HG03064 (cell line): ENCODE measurements around the gene WASF2.
"Not testable (repeated sequence)": the region's sequence is repeated elsewhere in the genome, so short reads cannot be mapped to it uniquely, and the experiment has no call there.

ENCODE experiments used
- ATAC-seq: cut with Tn5 transposase; IDR thresholded peaks from one replicate; pipeline ENCODE4 v1.9.1; 2021; ENCODE audit warnings: low read depth; ENCODE audit not compliant: unreplicated experiment

WASF2 gene

DNA sequence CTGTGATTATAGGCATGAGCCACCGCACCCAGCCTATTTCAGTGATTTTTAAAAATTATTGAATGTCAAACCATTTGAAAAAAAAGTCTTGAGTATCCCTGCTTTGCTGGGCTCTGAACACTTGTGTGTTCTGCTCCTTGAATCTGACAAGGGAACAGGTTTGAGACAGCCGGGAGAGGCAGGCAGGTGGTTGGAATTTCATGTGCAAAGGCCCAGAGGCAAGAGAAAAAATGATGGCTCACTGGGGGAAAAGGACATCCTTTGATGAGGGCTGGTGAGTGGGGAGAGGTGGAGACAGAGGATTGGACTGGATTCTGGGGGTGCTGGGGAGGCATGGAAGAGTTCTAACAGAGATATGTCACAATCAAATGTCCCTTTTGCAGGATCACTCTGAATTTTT lies 13.1 kb upstream of the WASF2 start:
- ATAC-seq, result no peak

GRCh38 chr1:27501159-27501558 lies 11.2 kb upstream of the WASF2 start:
- ATAC-seq, result not testable (repeated sequence)

DNA sequence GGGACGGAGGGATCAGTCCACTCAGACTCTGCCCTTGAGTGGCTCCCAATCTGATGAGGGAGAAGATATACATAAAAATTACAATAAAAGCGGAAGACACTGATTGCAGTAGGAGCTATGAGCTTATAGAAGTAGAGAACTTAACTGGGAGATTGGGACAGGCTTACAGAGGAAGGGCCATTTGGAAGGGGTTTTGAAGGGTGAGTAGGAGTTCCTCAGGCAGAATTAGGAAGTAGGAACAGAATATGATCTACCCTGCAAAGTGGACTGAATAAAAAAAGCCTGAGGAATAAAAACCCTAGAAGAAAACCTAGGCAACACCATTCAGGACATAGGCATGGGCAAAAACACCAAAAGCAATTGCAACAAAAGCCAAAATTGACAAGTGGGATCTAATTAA lies 9.2 kb upstream of the WASF2 start:
- ATAC-seq, result no peak

DNA sequence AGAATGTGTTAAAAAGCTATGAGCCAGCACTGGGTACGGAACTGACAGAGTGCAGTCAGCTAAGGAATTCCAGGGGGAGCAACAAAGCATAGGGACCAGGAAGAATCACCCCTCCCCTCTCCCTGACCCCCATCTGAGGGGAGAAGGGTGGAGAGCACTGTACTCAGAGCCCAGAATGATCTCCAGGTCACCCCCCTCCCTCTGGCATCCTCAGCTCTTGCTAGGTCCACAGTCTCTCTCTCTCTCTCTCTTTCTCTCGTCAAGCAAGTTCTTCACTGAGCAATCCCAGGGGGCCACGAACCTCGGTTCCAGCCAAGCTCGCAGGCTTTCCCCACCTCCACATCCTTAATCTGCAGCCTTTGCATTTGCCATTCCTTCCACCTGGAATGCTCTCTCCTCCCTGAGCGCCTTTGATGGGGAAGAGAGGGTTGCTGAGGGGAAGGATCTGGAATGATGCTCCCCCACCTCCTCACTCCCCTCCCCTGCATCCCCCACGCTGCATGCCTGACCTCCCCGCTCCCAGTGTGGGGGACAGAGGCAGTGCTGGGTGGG lies 6.7 kb upstream of the WASF2 start:
- no peak for ATAC-seq

DNA sequence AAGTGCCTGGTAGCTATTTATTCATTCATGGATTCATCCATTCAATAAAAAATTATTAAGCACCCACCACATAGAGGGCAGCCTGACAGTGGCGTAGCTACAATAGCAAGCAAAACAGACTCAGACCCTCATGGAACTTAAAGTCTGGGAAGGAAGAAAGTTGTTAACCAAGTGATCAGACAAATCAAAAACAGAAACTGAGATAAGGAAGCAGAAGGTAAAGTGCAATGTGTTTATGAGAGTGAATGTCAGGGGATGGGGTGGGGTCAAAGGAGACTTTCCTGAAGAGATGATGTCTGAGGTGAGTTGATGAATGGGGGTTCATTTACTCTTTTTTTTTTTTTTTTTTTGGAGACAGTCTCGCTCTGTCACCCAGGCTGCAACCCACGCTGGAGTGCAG lies 2.8 kb upstream of the WASF2 start:
- ATAC-seq, result no peak

- no peak for ATAC-seq
These were observed 2.1 kb upstream of the WASF2 start for GRCh38 chr1:27491748-27492700.

DNA sequence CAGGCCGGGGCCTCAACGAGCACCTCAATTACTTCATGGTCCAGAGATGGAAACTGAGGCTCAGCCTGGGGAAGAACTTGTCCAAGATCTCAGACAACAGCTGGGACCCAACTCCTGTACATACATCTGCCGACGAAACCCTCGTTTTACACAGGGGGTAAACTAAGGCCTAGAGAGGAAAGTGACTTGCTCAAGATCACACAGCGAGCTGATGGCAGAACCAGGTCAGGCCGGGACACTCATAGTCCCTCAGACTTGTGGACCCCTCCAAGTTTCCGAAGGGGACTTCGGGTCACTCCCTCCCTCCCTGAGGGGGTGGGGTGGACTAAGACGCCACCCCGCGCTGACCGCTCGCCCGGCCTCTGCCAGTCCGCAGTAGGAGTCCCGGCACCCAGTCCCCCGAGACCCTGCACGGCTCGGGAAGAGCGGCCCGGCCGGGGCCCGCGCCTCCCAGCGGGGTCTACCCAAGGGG lies 430 bp downstream of the WASF2 start:
- ATAC-seq, result peak; percentile 2

DNA sequence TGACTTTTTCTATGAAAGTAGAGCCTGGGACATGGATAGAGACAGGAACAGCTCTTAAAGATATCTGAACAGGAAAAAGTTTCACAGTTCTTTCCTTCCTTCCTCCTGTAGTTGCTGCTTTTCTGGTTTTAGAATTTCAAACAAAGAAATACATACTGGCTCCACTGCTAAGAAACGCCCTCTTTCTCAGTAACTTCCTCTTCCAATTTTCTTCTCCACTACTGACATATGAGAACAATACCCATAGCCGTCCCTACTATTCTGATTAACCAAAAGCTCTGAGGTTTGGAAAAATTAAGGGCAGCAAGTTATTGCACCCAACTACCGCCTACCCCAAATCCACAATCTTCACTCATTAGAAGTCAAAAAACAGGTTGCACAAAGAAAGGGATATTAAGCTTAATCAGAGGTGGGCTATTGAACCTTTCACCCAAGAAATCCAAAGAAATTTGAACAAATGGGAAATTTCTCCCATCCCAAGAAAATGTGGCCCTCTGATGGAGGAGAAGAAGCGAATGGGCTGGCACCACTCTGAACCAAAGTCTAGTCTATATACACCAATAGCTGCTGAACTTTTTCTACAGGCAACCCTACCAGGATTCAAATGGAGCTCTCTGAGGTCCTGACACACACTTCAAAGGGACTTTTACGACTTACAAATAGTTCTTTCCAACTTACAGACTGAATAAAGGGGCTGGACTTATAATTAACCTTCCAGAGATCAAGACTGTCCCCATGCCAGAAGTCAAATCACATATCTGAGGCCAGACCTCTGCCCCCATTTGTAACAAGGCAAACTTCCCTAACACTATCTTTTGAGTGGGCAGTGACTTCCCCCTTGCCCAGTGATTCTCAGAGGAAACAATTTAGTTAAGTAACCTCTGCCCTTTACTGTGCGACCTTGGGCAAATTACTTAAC lies 1.7 kb downstream of the WASF2 start:
- no peak for ATAC-seq

GRCh38 chr1:27485363-27485762 lies 4.6 kb downstream of the WASF2 start:
- ATAC-seq, result no peak

- ATAC-seq, result no peak
These were observed 6.3 kb downstream of the WASF2 start for GRCh38 chr1:27483659-27484058.

- ATAC-seq, result no peak
These were observed 7.9 kb downstream of the WASF2 start for GRCh38 chr1:27481994-27482620.

DNA sequence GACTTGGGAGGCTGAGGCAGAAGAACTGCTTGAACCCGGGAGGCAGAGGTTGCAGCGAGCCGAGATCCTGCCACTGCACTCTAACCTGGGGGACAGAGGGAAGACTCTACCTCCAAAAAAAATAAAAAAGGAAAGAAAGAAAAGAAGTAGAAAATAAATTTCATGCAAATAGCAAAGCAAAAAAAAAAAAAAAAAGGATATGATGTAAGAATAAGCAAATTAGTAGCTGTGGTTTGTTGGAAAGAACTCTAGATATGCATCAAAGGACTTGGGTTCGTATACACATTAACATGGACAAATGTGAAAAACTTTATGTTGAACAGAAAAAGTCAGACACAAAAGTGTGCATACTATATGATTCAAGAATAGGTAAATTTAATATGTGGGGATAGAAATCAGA lies 11.9 kb downstream of the WASF2 start:
- ATAC-seq, result no peak

DNA sequence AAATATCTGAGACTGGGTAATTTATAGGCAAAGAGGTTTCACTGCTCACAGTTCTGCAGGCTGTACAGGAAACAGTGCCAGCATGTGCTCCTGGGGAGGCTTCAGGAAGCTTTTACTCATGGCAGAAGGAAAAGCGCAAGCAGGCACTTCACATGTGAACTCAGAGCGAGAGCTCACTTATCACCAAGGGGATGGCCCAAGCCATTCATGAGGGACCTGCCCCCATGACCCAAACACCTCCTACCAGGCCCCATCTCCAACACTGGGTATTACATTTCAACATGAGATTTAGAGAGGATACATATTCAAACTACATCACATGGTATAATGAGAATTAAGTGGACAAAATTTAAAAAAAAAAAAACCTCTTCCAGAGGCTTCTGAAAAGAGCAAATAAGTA lies 13.7 kb downstream of the WASF2 start:
- ATAC-seq, result no peak

GRCh38 chr1:27475720-27476119 lies 14.2 kb downstream of the WASF2 start:
- ATAC-seq, result no peak

DNA sequence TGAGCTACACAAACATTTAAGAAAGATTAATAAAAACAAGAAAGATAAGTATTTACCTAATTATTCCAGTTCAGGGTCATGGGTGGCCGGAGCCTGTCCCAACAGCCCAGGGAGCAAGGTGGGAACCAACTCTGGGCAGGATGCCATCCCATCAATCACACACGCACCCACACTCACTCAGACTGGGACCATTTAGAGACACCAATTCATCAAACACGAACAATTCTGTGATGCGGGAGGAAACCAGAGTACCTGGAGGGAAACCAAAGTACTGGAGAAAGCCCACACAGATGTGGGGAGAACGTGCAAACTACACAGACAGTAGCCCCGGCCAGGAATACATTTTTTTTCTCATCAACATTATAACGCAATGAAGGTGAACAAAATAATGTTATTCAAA lies 16.2 kb downstream of the WASF2 start:
- no peak for ATAC-seq

DNA sequence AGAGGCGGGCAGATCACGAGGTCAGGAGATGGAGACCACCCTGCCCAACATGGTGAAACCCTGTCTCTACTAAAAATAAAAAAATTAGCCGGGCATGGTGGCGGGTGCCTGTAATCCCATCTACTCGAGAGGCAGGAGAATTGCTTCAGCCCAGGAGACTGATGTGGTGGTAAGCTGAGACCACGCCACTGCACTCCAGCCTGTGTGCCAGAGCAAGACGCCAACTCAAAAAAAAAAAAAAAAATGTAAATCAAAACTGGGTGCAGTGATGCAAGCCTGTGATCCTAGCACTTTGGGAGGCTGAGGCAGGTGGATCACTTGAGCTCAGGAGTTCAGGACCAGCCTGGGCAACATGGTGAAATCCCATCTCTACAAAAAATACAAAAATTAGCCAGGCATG lies 17.9 kb downstream of the WASF2 start:
- not testable (repeated sequence) for ATAC-seq

GRCh38 chr1:27471477-27471876 lies 18.5 kb downstream of the WASF2 start:
- no peak for ATAC-seq

DNA sequence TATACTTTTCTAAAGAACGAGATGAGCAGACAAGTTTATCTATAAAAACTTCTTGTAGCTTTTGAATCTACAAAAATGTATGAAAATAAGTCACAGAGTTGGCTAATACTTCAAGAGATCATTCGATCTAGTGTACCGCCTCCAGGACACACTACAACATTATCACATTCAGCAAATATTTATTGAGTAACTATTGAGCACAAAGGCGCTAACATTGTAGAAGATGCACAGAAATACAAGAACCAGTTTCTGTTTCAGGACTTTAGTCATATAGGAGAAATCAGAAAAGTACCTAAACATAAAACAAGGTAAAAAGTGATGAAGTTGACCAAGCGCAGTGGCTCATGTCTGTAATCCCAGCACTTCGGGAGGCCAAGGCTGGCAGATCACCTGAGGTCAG lies 20.6 kb downstream of the WASF2 start:
- no peak for ATAC-seq

DNA sequence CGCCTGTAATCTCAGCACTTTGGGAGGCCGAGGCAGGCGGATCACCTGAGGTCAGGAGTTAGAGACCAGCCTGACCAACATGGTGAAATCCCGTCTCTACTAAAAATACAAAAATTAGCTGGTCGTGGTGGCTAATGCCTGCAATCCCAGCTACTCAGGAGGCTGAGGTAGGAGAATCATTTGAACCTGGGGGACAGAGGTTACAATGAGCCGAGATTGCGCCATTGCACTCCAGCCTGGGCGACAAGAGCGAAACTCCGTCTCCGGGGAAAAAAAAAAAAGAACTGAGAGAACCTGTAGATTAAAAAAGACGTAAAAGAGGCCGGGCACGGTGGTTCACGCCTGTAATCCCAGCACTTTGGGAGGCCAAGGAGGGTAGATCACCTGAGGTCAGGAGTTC lies 21.6 kb downstream of the WASF2 start:
- not testable (repeated sequence) for ATAC-seq

DNA sequence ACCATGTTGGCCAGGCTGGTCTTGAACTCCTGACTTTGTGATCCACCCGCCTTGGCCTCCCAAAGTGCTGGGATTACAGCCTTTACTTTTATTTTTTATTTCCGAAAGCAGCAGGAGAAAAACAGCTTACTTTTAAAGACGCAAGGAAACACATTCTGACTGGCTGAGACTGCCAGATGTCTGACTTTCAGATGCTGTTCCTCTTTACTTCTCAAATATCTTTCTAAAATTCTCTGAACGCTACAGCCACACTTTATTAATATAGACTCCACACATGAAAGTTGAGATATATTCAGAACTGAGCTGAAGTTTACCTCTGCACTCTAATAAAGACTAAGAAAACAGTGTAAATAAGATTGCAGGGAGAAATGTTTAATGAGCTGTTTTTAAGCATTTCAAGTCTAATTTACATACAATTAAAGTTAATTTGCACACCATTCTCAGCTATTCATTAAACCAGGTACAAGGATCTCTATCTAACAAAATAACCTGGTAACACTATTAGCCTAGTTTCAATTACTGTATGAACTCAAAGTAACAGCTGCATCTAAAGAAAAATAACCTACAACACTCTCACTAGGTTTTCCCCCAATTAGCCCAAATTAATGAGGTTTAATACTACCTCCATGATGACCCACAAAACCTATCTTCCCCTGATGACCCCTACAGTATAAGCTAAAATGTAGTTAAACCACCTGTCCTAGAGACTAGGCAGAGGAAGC lies 24.9 kb downstream of the WASF2 start:
- no peak for ATAC-seq
